ENCODE results near the gene PDPK1. TPM values are rescaled to one million over a fixed set of nuclear protein-coding genes. Genes with fewer than 3 reads are reported as not detected.

PDPK1 gene
- total RNA-seq, 4 donors from 2014 or later, result 30.8 to 43.1 (median 36.5) TPM

DNA sequence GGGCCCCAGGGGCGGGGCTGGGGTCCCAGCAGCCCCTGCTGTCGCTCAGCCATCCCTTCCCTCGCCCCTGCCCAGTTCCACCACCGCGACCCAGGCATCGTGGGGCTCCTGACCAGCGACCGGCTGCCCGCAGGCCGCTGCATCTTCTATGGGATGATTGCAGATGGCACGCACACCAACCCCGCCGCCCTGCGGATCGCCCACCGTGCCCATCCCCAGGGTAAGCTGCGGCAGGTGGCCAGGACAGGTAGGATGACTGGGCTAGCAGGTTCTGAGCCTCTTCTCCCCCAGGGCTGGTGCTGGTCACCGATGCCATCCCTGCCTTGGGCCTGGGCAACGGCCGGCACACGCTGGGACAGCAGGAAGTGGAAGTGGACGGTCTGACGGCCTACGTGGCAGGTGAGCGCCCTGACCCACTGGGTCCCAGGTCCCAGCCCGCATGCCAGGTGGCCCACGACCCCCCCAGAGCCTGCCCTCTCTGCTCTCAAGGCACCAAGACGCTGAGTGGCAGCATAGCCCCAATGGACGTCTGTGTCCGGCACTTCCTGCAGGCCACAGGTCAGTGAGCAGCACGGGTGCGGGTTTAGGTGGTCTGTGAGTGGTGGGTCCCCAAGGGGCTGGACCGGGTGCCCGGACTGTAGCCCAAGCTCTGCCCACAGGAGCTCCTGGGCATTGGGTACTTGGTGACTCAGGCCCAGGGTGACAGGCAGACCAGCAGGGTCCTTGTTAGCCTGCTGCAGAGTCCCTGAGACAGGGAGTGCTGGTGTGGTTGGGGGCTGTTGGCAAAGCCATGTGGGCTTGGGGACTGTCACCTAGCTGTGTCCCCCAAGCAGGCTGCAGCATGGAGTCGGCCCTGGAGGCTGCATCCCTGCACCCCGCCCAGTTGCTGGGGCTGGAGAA, 9.4 kb upstream of the PDPK1 start:
- H3K27me3 ChIP-seq, result no peaks in the 10 kb centered on the region
- no peak overlapping the region for H3K27ac ChIP-seq
- H3K4me1 ChIP-seq, result peaks cover 0 to 24% (median 6%) of the 10 kb centered on the region in 3 donors
- H3K36me3 ChIP-seq, result peaks cover 0 to 70% of the 10 kb centered on the region in 2 donors
- no peaks in the 10 kb centered on the region for H3K9me3 ChIP-seq
- WGBS, 2 donors (ENCODE audit: low coverage in 1 of 2), result 85 to 92% methylated on average over 2 to 4 of the region's 36 CpGs
- no peak overlapping the region for H3K4me3 ChIP-seq
- ATAC-seq, result no peak
- no peak for TF ChIP-seq POLR2AphosphoS5 (IDR thresholded peaks at IDR 0.05)
- TF ChIP-seq POLR2A (IDR thresholded peaks at IDR 0.05), result no peak
- TF ChIP-seq EP300 (IDR thresholded peaks at IDR 0.05), result no peak

DNA sequence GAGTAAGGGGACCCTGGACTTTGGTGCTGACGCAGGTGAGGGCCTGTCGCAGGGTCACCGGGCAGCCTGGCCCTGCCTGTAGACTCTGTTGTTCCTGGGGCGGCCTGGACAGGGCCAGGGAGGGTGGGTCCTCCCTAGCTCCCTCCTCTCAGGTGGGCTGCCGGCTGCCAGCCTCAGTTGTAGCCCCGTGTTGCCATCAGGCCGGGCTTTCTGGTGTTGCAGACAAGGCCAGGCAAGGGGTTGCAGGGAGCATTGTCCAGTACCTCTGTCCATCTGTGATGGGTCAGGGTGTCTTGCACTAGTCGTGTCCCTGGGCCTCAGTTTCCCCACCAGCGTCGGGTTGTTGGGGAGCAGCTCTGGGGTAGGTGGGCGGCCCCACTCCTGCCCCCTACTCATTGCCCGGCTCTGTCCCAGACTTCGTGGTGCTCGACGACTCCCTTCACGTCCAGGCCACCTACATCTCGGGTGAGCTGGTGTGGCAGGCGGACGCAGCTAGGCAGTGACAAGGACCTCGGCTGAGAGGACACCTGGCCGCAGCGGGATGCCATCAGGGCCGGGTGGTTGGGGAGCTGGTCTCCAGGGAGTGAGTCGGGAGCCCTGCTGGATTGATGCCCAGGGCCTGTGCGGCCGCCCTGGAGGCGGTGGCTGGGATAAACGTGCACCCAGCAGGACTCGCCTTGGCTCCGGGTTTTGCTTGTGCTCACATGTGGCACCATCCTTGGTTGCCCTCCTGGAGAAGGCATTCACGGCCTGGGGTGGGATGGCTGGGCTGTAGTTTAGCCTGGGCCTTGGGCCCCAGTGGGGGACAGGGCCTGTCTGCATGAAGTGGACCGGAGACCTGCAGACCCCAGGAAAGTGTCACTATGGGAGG, 8.5 kb upstream of the PDPK1 start:
- Histone ChIP-seq H3K9me3 (no peaks in the 10 kb centered on the region), H3K36me3 (peaks cover 0 to 61% of the 10 kb centered on the region in 2 donors), H3K27ac (peak overlapping the region in 1 of 4 donors; percentile 4), H3K27me3 (no peaks in the 10 kb centered on the region), H3K4me3 (no peak overlapping the region), H3K4me1 (peaks cover 0 to 24% (median 6%) of the 10 kb centered on the region in 3 donors)
- WGBS, 2 donors (ENCODE audit: low coverage in 1 of 2), result no CpG with 5 or more reads among the region's 32 CpGs
- no peak for ATAC-seq
- TF ChIP-seq POLR2A (IDR thresholded peaks at IDR 0.05) (no peak), EP300 (IDR thresholded peaks at IDR 0.05) (no peak), POLR2AphosphoS5 (IDR thresholded peaks at IDR 0.05) (no peak)
- TF ChIP-seq, protein P1, sequence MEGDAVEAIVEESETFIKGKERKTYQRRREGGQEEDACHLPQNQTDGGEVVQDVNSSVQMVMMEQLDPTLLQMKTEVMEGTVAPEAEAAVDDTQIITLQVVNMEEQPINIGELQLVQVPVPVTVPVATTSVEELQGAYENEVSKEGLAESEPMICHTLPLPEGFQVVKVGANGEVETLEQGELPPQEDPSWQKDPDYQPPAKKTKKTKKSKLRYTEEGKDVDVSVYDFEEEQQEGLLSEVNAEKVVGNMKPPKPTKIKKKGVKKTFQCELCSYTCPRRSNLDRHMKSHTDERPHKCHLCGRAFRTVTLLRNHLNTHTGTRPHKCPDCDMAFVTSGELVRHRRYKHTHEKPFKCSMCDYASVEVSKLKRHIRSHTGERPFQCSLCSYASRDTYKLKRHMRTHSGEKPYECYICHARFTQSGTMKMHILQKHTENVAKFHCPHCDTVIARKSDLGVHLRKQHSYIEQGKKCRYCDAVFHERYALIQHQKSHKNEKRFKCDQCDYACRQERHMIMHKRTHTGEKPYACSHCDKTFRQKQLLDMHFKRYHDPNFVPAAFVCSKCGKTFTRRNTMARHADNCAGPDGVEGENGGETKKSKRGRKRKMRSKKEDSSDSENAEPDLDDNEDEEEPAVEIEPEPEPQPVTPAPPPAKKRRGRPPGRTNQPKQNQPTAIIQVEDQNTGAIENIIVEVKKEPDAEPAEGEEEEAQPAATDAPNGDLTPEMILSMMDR (IDR thresholded peaks at IDR 0.05), result no peak

DNA sequence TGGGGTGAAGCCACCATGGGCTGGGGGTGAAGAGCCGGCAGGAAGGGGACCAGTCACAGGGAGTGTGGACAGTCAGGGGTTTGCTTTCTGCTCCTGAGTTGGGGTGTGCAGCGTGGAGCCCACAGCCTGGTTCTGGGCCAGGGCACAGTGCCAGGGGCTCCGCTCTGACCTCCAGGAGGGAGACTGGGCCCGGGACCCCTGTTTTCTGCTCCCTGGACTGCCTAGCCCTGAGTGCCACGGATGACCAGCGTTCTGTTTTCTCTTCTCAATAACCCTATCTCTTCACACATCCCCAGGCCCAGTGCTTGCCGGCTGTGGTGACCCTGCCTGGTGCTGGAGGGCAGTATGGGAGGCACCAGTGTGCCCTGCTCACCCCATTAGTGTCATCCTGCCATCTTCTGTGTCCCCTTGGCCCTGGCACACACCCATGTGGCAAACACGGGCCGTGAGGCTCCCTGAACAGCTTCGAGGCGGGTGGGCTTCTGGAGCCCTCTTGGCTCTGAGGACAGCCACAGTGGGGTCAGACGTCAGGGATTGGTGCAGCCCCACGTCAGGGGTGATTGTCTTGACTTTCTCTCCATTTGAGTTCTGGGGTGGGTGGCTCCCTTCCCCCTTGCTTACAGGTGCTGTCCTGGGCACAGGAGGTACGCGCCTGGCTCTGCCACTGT, 7.7 kb upstream of the PDPK1 start:
- TF ChIP-seq EP300 (IDR thresholded peaks at IDR 0.05), result no peak
- TF ChIP-seq POLR2A (IDR thresholded peaks at IDR 0.05), result no peak
- TF ChIP-seq POLR2AphosphoS5 (IDR thresholded peaks at IDR 0.05), result no peak
- TF ChIP-seq, protein P1 (IDR thresholded peaks at IDR 0.05), result no peak
- peaks cover 0 to 53% of the 10 kb centered on the region in 2 donors for H3K36me3 ChIP-seq
- H3K4me3 ChIP-seq, result no peak overlapping the region
- H3K9me3 ChIP-seq, result no peaks in the 10 kb centered on the region
- 87 to 89% methylated on average over 4 to 5 of the region's 15 CpGs for WGBS, 2 donors (ENCODE audit: low coverage in 1 of 2)
- no peaks in the 10 kb centered on the region for H3K27me3 ChIP-seq
- peaks cover 0 to 24% (median 6%) of the 10 kb centered on the region in 3 donors for H3K4me1 ChIP-seq
- ATAC-seq, result no peak
- peak overlapping the region in 1 of 4 donors; percentile 97 for H3K27ac ChIP-seq

DNA sequence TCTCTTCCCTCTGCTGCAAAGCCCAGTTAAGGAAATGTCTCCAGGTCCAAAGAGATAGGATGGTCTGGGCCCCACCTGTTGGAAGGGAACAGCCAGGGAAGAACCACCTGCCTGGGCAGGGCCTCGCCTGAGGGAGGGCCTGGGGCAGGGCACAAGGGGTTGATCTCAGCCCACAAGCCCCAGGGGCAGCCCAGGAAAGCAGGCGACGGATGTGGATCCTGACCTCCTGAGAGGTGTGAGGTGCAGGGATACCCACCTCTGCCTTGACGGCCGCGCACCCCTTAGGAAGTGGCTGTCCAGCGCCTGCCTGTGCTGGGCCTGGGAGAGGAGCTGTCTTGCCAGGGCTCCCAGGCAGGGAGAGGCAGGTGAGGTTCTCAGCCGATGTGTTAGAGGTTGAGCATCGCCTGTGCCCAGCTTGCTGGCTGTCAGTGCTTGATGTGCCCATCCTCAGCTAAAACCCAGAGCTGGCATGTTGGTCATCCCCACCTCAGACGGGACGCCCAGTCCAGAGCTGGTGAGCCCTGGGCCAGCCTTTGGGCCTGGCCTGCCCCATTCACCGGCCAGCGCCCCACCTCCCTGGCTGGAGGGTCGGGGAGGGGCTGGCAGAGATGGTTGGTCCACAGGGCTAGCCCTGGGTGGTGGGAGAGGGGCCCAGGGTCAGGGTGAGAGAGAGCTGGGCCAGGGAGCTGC, 7.0 kb upstream of the PDPK1 start:
- Histone ChIP-seq H3K27me3 (no peaks in the 10 kb centered on the region), H3K27ac (peak overlapping the region; percentile 52 to 99 (median 95)), H3K36me3 (peaks cover 0 to 46% of the 10 kb centered on the region in 2 donors), H3K9me3 (no peaks in the 10 kb centered on the region), H3K4me3 (no peak overlapping the region), H3K4me1 (peaks cover 0 to 24% (median 6%) of the 10 kb centered on the region in 3 donors)
- no peak for ATAC-seq
- no peak for TF ChIP-seq EP300 (IDR thresholded peaks at IDR 0.05)
- TF ChIP-seq, protein P1 (IDR thresholded peaks at IDR 0.05), result no peak
- no peak for TF ChIP-seq POLR2AphosphoS5 (IDR thresholded peaks at IDR 0.05)
- no peak for TF ChIP-seq POLR2A (IDR thresholded peaks at IDR 0.05)
- no CpG with 5 or more reads among the region's 14 CpGs for WGBS, 2 donors (ENCODE audit: low coverage in 1 of 2)

All from gastroesophageal sphincter (tissue), 4 donors.